ENCODE data around the gene CCSER1.

DNA sequence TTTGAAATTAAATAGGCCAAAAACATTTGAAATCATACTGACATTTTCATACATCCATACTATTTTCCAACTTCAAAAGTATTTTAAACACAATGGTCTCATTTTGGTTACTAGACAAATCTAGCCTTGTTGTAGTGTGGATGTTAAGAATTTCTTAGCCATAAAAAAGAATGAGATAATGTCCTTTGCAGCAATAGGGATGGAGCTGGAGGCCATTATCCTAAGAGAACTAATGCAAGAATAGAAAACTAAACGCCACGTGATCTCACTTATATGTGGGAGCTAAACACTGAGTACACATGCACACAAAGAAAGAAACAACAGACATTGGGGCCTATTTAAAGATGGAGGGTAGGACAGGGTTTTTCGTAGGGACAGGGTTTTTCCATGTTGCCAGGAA is 153.8 kb downstream of the CCSER1 start:
- TF ChIP-seq CTCF (IDR thresholded peaks at IDR 0.05 in 8 of 11, conservative IDR thresholded peaks at IDR 0.05 in 3 of 11): no peak
- no peak for TF ChIP-seq POLR2A (IDR thresholded peaks at IDR 0.05)
- no peak for TF ChIP-seq POLR2AphosphoS5 (IDR thresholded peaks at IDR 0.05)
